HAP-1 (cell line): ENCODE measurements around the gene BBS5.

Experiments used
- DNase-seq, 2 experiments: peaks; one replicate each; pipeline ENCODE4 v3.0.0-alpha.2; 2016 to 2020; ENCODE audit warnings: low spot score in 2 of 2
- H3K27me3 ChIP-seq: fragments of 250-450 bp; sonication (Bioruptor Pico); 2 replicates; pipeline ENCODE4 v1.5.1; 2020; ENCODE audit warnings: low read depth, mild to moderate bottlenecking, moderate library complexity
- H3K36me3 ChIP-seq: fragments of 250-450 bp; sonication (Bioruptor Pico); replicated peaks from 2 replicates; pipeline ENCODE4 v1.5.1; 2020; ENCODE audit warnings: mild to moderate bottlenecking
- H3K4me1 ChIP-seq: fragments of 250-450 bp; sonication (Bioruptor Pico); 2 replicates; pipeline ENCODE4 v1.5.1; 2020; ENCODE audit warnings: mild to moderate bottlenecking
- H3K4me3 ChIP-seq: fragments of 250-450 bp; sonication (Bioruptor Pico); 2 replicates; pipeline ENCODE4 v1.5.1; 2020; ENCODE audit warnings: mild to moderate bottlenecking, moderate library complexity
- H3K9me3 ChIP-seq: fragments of 250-450 bp; sonication (Bioruptor Pico); 2 replicates; pipeline ENCODE4 v1.5.1; 2020; ENCODE audit warnings: mild to moderate bottlenecking, moderate library complexity
- in situ Hi-C: fragments of 300-500 bp; cut with MboI; formaldehyde crosslinking; loops from 3 replicates; pipeline ENCODE4 v1.14.3; 2020; ENCODE audit warnings: low sequenced_read_pairs, inconsistent platforms, mixed read lengths

The BBS5 gene

GRCh38 chr2:169468841-169469240 is 10.5 kb upstream of the BBS5 start:
- Histone ChIP-seq H3K9me3 (no peaks in the 10 kb centered on the region), H3K4me3 (no peak overlapping the region), H3K27me3 (no peaks in the 10 kb centered on the region), H3K4me1 (no peaks in the 10 kb centered on the region), H3K36me3 (no peaks in the 10 kb centered on the region)
- in situ Hi-C loops, result no loop called here
- DNase-seq, result no peak

- Histone ChIP-seq H3K9me3 (no peaks in the 10 kb centered on the region), H3K36me3 (no peaks in the 10 kb centered on the region), H3K27me3 (no peaks in the 10 kb centered on the region), H3K4me1 (no peaks in the 10 kb centered on the region), H3K4me3 (no peak overlapping the region)
- DNase-seq, result no peak
- in situ Hi-C loops, result no loop called here
Measured at GRCh38 chr2:169469952-169470572, 9.2 kb upstream of the BBS5 start.

- in situ Hi-C loops, result no loop called here
- Histone ChIP-seq H3K27me3 (no peaks in the 10 kb centered on the region), H3K36me3 (no peaks in the 10 kb centered on the region), H3K4me1 (no peaks in the 10 kb centered on the region), H3K9me3 (no peaks in the 10 kb centered on the region), H3K4me3 (no peak overlapping the region)
- no peak for DNase-seq
Measured at GRCh38 chr2:169472249-169472648, 7.0 kb upstream of the BBS5 start.

GRCh38 chr2:169476459-169476858 is 2.8 kb upstream of the BBS5 start:
- no peaks in the 10 kb centered on the region for H3K27me3 ChIP-seq
- DNase-seq, result no peak
- no peaks in the 10 kb centered on the region for H3K9me3 ChIP-seq
- H3K4me1 ChIP-seq, result peaks cover 5% of the 10 kb centered on the region; the same call in 1 of the 2 replicates
- in situ Hi-C loops, result no loop called here
- no peak overlapping the region for H3K4me3 ChIP-seq
- no peaks in the 10 kb centered on the region for H3K36me3 ChIP-seq

- Histone ChIP-seq H3K4me1 (peaks cover 5% of the 10 kb centered on the region; the same call in 1 of the 2 replicates), H3K27me3 (no peaks in the 10 kb centered on the region), H3K9me3 (no peaks in the 10 kb centered on the region), H3K4me3 (no peak overlapping the region), H3K36me3 (no peaks in the 10 kb centered on the region)
- no peak for DNase-seq
- in situ Hi-C loops, result no loop called here
Measured at GRCh38 chr2:169478339-169478738, 955 bp upstream of the BBS5 start.

- peak overlapping the region; percentile 58 for H3K4me3 ChIP-seq
- no peaks in the 10 kb centered on the region for H3K9me3 ChIP-seq
- H3K36me3 ChIP-seq, result no peaks in the 10 kb centered on the region
- no peak for DNase-seq
- H3K27me3 ChIP-seq, result no peaks in the 10 kb centered on the region
- H3K4me1 ChIP-seq, result peaks cover 5% of the 10 kb centered on the region; the same call in 1 of the 2 replicates
- in situ Hi-C loops, result no loop called here
Measured at GRCh38 chr2:169478745-169479256, 493 bp upstream of the BBS5 start.

GRCh38 chr2:169480079-169480465 is 778 bp downstream of the BBS5 start:
- H3K36me3 ChIP-seq, result no peaks in the 10 kb centered on the region
- in situ Hi-C loops, result no loop called here
- H3K4me1 ChIP-seq, result peaks cover 5% of the 10 kb centered on the region; the same call in 1 of the 2 replicates
- peak overlapping the region; percentile 58 for H3K4me3 ChIP-seq
- H3K9me3 ChIP-seq, result no peaks in the 10 kb centered on the region
- no peaks in the 10 kb centered on the region for H3K27me3 ChIP-seq
- no peak for DNase-seq

- in situ Hi-C loops, result no loop called here
- no peak for DNase-seq
- no peaks in the 10 kb centered on the region for H3K36me3 ChIP-seq
- no peak overlapping the region for H3K4me3 ChIP-seq
- H3K4me1 ChIP-seq, result peaks cover 6% of the 10 kb centered on the region; the same call in 1 of the 2 replicates
- H3K27me3 ChIP-seq, result no peaks in the 10 kb centered on the region
- H3K9me3 ChIP-seq, result no peaks in the 10 kb centered on the region
Measured at GRCh38 chr2:169485650-169486138, 6.4 kb downstream of the BBS5 start.

- H3K27me3 ChIP-seq, result no peaks in the 10 kb centered on the region
- DNase-seq, result no peak
- in situ Hi-C loops, result no loop called here
- H3K4me3 ChIP-seq, result no peak overlapping the region
- H3K9me3 ChIP-seq, result no peaks in the 10 kb centered on the region
- peaks cover 6% of the 10 kb centered on the region; the same call in 1 of the 2 replicates for H3K4me1 ChIP-seq
- H3K36me3 ChIP-seq, result no peaks in the 10 kb centered on the region
Measured at GRCh38 chr2:169486487-169486886, 7.2 kb downstream of the BBS5 start.

- in situ Hi-C loops, result no loop called here
Measured at GRCh38 chr2:169490834-169491233, 11.5 kb downstream of the BBS5 start.

GRCh38 chr2:169491378-169491777 is 12.1 kb downstream of the BBS5 start:
- Histone ChIP-seq H3K36me3 (no peaks in the 10 kb centered on the region), H3K27me3 (no peaks in the 10 kb centered on the region), H3K4me3 (no peak overlapping the region), H3K9me3 (no peaks in the 10 kb centered on the region), H3K4me1 (peaks cover 4% of the 10 kb centered on the region; the same call in 1 of the 2 replicates)
- no peak for DNase-seq
- in situ Hi-C loops, result no loop called here

More at GRCh38 chr2:169490834-169491233, 11.5 kb downstream of the BBS5 start:
- Histone ChIP-seq H3K27me3 (no peaks in the 10 kb centered on the region), H3K4me3 (no peak overlapping the region), H3K36me3 (no peaks in the 10 kb centered on the region), H3K4me1 (peaks cover 6% of the 10 kb centered on the region; the same call in 1 of the 2 replicates), H3K9me3 (no peaks in the 10 kb centered on the region)
- DNase-seq, result no peak

GRCh38 chr2:169493360-169493759 is 14.1 kb downstream of the BBS5 start:
- in situ Hi-C loops, result no loop called here
- no peaks in the 10 kb centered on the region for H3K9me3 ChIP-seq
- no peak overlapping the region for H3K4me3 ChIP-seq
- H3K4me1 ChIP-seq, result no peaks in the 10 kb centered on the region
- DNase-seq, result no peak
- no peaks in the 10 kb centered on the region for H3K27me3 ChIP-seq
- no peaks in the 10 kb centered on the region for H3K36me3 ChIP-seq

GRCh38 chr2:169495310-169495928 is 16.1 kb downstream of the BBS5 start:
- in situ Hi-C loops, result no loop called here
- Histone ChIP-seq H3K9me3 (no peaks in the 10 kb centered on the region), H3K27me3 (no peaks in the 10 kb centered on the region), H3K4me3 (no peak overlapping the region), H3K36me3 (no peaks in the 10 kb centered on the region), H3K4me1 (no peaks in the 10 kb centered on the region)
- DNase-seq, result no peak

- in situ Hi-C loops, result no loop called here
- no peak overlapping the region for H3K4me3 ChIP-seq
- H3K9me3 ChIP-seq, result no peaks in the 10 kb centered on the region
- H3K4me1 ChIP-seq, result no peaks in the 10 kb centered on the region; the same call in 1 of the 2 replicates
- no peaks in the 10 kb centered on the region for H3K36me3 ChIP-seq
- no peaks in the 10 kb centered on the region for H3K27me3 ChIP-seq
- no peak for DNase-seq
Measured at GRCh38 chr2:169504651-169505050, 25.4 kb downstream of the BBS5 start.
